H4 (cell line): ENCODE measurements around the gene AGAP5. TPM values are rescaled to one million over a fixed set of nuclear protein-coding genes. Genes with fewer than 3 reads are reported as not detected.
"Not testable (repeated sequence)": the region's sequence is repeated elsewhere in the genome, so short reads cannot be mapped to it uniquely, and the experiment has no call there.

Experiments used
- DNase-seq: peaks from one replicate; pipeline ENCODE4 v3.0.0-alpha.2; 2015; ENCODE audit warnings: low spot score
- total RNA-seq: library from RNA; depleted of rRNA; stranded (reverse); fragments of >200 nt; shearing (Covaris generic); gene quantifications from 2 replicates; pipeline ENCODE4 v1.2.3, GENCODE V29; 2014

Gene AGAP5
- total RNA-seq, 1 experiment from 2014 or later: 1.7 TPM

GRCh38 chr10:73714483-73714882, 16.6 kb upstream of the AGAP5 start:
- not testable (repeated sequence) for DNase-seq

GRCh38 chr10:73713912-73714311, 16.0 kb upstream of the AGAP5 start:
- DNase-seq: not testable (repeated sequence)

- not testable (repeated sequence) for DNase-seq
Measured at GRCh38 chr10:73711683-73712082, 13.8 kb upstream of the AGAP5 start.

GRCh38 chr10:73708122-73708521, 10.2 kb upstream of the AGAP5 start:
- not testable (repeated sequence) for DNase-seq

- DNase-seq: not testable (repeated sequence)
Measured at GRCh38 chr10:73707628-73708027, 9.7 kb upstream of the AGAP5 start.

GRCh38 chr10:73706488-73706887, 8.6 kb upstream of the AGAP5 start:
- DNase-seq: not testable (repeated sequence)

- not testable (repeated sequence) for DNase-seq
Measured at GRCh38 chr10:73705506-73706072, 7.7 kb upstream of the AGAP5 start.

- DNase-seq: not testable (repeated sequence)
Measured at GRCh38 chr10:73703924-73704323, 6.0 kb upstream of the AGAP5 start.

GRCh38 chr10:73698819-73699218, 910 bp upstream of the AGAP5 start:
- DNase-seq: not testable (repeated sequence)

- DNase-seq: not testable (repeated sequence)
Measured at GRCh38 chr10:73695302-73695701, 2.6 kb downstream of the AGAP5 start.

GRCh38 chr10:73690755-73691154, 7.2 kb downstream of the AGAP5 start:
- DNase-seq: not testable (repeated sequence)

- not testable (repeated sequence) for DNase-seq
Measured at GRCh38 chr10:73689596-73689995, 8.3 kb downstream of the AGAP5 start.

GRCh38 chr10:73687641-73688040, 10.3 kb downstream of the AGAP5 start:
- DNase-seq: not testable (repeated sequence)

GRCh38 chr10:73674546-73674945, 23.4 kb downstream of the AGAP5 start:
- not testable (repeated sequence) for DNase-seq

GRCh38 chr10:73668378-73668777, 29.5 kb downstream of the AGAP5 start:
- DNase-seq: not testable (repeated sequence)

GRCh38 chr10:73666153-73666809, 31.6 kb downstream of the AGAP5 start:
- DNase-seq: not testable (repeated sequence)

- DNase-seq: not testable (repeated sequence)
Measured at GRCh38 chr10:73665581-73665980, 32.3 kb downstream of the AGAP5 start.

GRCh38 chr10:73664156-73665040, 33.5 kb downstream of the AGAP5 start:
- not testable (repeated sequence) for DNase-seq

- not testable (repeated sequence) for DNase-seq
Measured at GRCh38 chr10:73663621-73664020, 34.3 kb downstream of the AGAP5 start.

GRCh38 chr10:73662705-73663104, 35.2 kb downstream of the AGAP5 start:
- not testable (repeated sequence) for DNase-seq

GRCh38 chr10:73655990-73656298, 42.0 kb downstream of the AGAP5 start, which contains the start of gene SYNPO2L:
SYNPO2L (minus strand) TSS chr10:73656029; CDS start chr10:73655922, 107 bp downstream.
- DNase-seq: no peak

GRCh38 chr10:73655257-73655989, 42.5 kb downstream of the AGAP5 start:
- DNase-seq: no peak
